ENCODE data around the gene TMEM63C. TPM values are rescaled to one million over a fixed set of nuclear protein-coding genes. Genes with fewer than 3 reads are reported as not detected.

Gene TMEM63C
- total RNA-seq, 1 experiment from 2014 or later = 0.77 TPM

Other genes with a start within 250 kb of the TMEM63C start
- gene IRF2BPL, start 153.1 kb upstream of the TMEM63C start, total RNA-seq (2014; rRNA removed; shearing (Covaris generic)) = 8.7 and 17.5 TPM in 2 replicates
- 13.6 and 22.9 TPM in 2 replicates for gene CIPC, start 83.5 kb upstream of the TMEM63C start, total RNA-seq (2014; rRNA removed; shearing (Covaris generic))
- not detected in 2 replicates for gene ZDHHC22, start 40.0 kb upstream of the TMEM63C start, total RNA-seq (2014; rRNA removed; shearing (Covaris generic))
- gene NGB, start 89.4 kb downstream of the TMEM63C start, total RNA-seq (2014; rRNA removed; shearing (Covaris generic)) = not detected in 2 replicates
- gene POMT2, start 139.1 kb downstream of the TMEM63C start, total RNA-seq (2014; rRNA removed; shearing (Covaris generic)) = 8.6 and 13.7 TPM in 2 replicates
- 72.0 and 76.1 TPM in 2 replicates for gene GSTZ1, start 139.2 kb downstream of the TMEM63C start, total RNA-seq (2014; rRNA removed; shearing (Covaris generic))
- gene TMED8, start 195.3 kb downstream of the TMEM63C start, total RNA-seq (2014; rRNA removed; shearing (Covaris generic)) = 7.0 and 8.5 TPM in 2 replicates
- 2.1 and 3.6 TPM in 2 replicates for gene SAMD15, start 195.6 kb downstream of the TMEM63C start, total RNA-seq (2014; rRNA removed; shearing (Covaris generic))
- gene NOXRED1, start 241.7 kb downstream of the TMEM63C start, total RNA-seq (2014; rRNA removed; shearing (Covaris generic)) = not detected in 2 replicates

All from H4 (cell line).